Hepatocyte (in vitro differentiated cells): ENCODE measurements around the gene SLC41A3.

ENCODE experiments used
- EZH2 ChIP-seq: fragments of 200-600 bp; sonication (generic); IDR thresholded peaks from 2 replicates; pipeline ENCODE4 v1.6.1; 2016; ENCODE audit warnings: antibody characterized with exemption, mild to moderate bottlenecking, borderline replicate concordance
- EZH2phosphoT487 ChIP-seq: fragments of 200-600 bp; sonication (generic); IDR thresholded peaks from one replicate; pipeline ENCODE4 v1.6.1; 2018; ENCODE audit warnings: antibody characterized with exemption, mild to moderate bottlenecking, low read depth, moderate library complexity; ENCODE audit not compliant: unreplicated experiment, severe bottlenecking
- TF ChIP-seq, protein P1 (sequence below): fragments of 200-600 bp; sonication (generic); IDR thresholded peaks from 2 replicates; pipeline ENCODE4 v1.5.1; 2016; ENCODE audit warnings: antibody characterized with exemption, mild to moderate bottlenecking; ENCODE audit not compliant: poor library complexity

DNA sequence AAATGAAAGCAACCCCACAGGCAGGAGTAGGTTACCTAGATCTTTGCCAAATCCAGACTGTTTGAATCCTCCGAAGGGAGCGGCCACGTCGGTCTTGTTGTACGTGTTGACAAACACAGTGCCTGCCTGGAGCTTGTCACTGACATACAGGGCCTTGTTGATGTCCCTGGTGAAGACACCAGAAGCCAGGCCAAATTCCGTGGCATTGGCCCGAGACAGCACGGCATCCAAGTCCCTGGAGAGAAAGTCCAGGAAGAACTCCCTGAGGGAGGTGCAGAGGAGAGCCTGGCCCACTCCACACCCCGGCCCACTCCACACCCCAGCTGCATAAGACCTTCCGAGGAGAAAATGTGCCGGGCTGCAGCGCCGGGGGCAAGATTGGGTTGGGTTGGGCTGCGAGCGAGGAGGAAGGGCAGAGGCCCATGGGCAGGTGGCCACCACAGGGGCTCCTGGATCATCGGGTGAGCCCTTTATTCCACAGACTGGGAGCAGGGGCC is 21.8 kb upstream of the SLC41A3 start:
- TF ChIP-seq, protein P1, sequence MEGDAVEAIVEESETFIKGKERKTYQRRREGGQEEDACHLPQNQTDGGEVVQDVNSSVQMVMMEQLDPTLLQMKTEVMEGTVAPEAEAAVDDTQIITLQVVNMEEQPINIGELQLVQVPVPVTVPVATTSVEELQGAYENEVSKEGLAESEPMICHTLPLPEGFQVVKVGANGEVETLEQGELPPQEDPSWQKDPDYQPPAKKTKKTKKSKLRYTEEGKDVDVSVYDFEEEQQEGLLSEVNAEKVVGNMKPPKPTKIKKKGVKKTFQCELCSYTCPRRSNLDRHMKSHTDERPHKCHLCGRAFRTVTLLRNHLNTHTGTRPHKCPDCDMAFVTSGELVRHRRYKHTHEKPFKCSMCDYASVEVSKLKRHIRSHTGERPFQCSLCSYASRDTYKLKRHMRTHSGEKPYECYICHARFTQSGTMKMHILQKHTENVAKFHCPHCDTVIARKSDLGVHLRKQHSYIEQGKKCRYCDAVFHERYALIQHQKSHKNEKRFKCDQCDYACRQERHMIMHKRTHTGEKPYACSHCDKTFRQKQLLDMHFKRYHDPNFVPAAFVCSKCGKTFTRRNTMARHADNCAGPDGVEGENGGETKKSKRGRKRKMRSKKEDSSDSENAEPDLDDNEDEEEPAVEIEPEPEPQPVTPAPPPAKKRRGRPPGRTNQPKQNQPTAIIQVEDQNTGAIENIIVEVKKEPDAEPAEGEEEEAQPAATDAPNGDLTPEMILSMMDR, result no peak
- TF ChIP-seq EZH2phosphoT487 (no peak), EZH2 (no peak)
